Stomach (tissue), 9 donors: ENCODE data around the gene CERKL. TPM values are rescaled to one million over a fixed set of nuclear protein-coding genes. Genes with fewer than 3 reads are reported as not detected.

Source experiments
- DNase-seq, 2 donors: peaks; one replicate each; pipeline versions ENCODE4 v3.0.0 to v3.0.0-alpha.2; 2013 to 2019
- H3K27ac ChIP-seq, 5 donors: fragments of 200-600 bp in 4 of 5; sonication (generic) in 4 of 5; one replicate each; pipeline ENCODE4 v1.5.1; 2013 to 2019; ENCODE audit warnings: mild to moderate bottlenecking in 1 of 5, moderate library complexity in 1 of 5
- H3K27me3 ChIP-seq, 3 donors: fragments of 200-600 bp; sonication (generic); one replicate each; pipeline ENCODE4 v1.5.1; 2017 to 2019; ENCODE audit warnings: mixed run types in 1 of 3
- H3K36me3 ChIP-seq, 4 donors: fragments of 200-600 bp; sonication (generic); 1 replicate in 3 of 4; 2 replicates in 1 of 4; pipeline ENCODE4 v1.5.1; 2016 to 2019
- H3K4me1 ChIP-seq, 4 donors: fragments of 200-600 bp; sonication (generic); one replicate each; pipeline ENCODE4 v1.5.1; 2016 to 2019
- H3K4me3 ChIP-seq, 4 donors: fragments of 200-600 bp; sonication (generic) in 3 of 4; one replicate each; pipeline ENCODE4 v1.5.1; 2016 to 2019; ENCODE audit warnings: mild to moderate bottlenecking in 1 of 4
- H3K9me3 ChIP-seq, 4 donors: fragments of 200-600 bp; sonication (generic); one replicate each; pipeline ENCODE4 v1.5.1; 2016 to 2019
- EP300 ChIP-seq: sonication (generic); formaldehyde crosslinking; IDR thresholded peaks from one replicate; pipeline ENCODE4 v1.6.1; 2017; ENCODE audit warnings: antibody characterized with exemption
- POLR2A ChIP-seq, 4 donors: fragments of 450-650 bp; IDR thresholded peaks; one replicate each; pipeline ENCODE4 v1.6.1; 2016; ENCODE audit warnings: antibody characterized with exemption in 4 of 4, control low read depth in 2 of 4, mild to moderate bottlenecking in 1 of 4, moderate library complexity in 1 of 4
- POLR2AphosphoS5 ChIP-seq, 3 donors: sonication (generic); formaldehyde crosslinking; IDR thresholded peaks; one replicate each; pipeline ENCODE4 v1.6.1; 2016; ENCODE audit warnings: antibody characterized with exemption in 3 of 3
- WGBS, 5 donors: extraction: QIAGEN DNeasy Blood & Tissue Kit in 3 of 5; methylation state at CpG; one replicate each; pipeline versions ENCODE4 v1.1.5 to v1.1.7; 2013 to 2018; 5-methylcytosine and 5-hydroxymethylcytosine counted together
- intact Hi-C: fragments of 100-400 bp; cut with DNase I; formaldehyde crosslinking; loops from one replicate; pipeline ENCODE4 v1.15.1; 2023; ENCODE audit warnings: low total_unique reads
- polyA plus RNA-seq, 3 donors: library from polyadenylated mRNA; stranded (reverse); fragments of 200-250 nt; gene quantifications; one replicate each; pipeline ENCODE4 v1.2.3, GENCODE V29; 2013
- total RNA-seq, 5 donors: library from RNA; depleted of rRNA; stranded (reverse); fragments of >200 nt; gene quantifications; one replicate each; pipeline versions ENCODE4 v1.1.0 to v1.2.3, GENCODE V29; 2014 to 2016
- TF ChIP-seq, protein P1 (sequence below), 7 experiments: fragments of 450-650 bp in 4 of 7; fragments of 200-600 bp in 3 of 7; sonication (generic) in 3 of 7; IDR thresholded peaks; one replicate each; pipeline ENCODE4 v1.5.1; 2016 to 2019; ENCODE audit warnings: antibody characterized with exemption in 7 of 7, control low read depth in 2 of 7, mild to moderate bottlenecking in 1 of 7
- donor health status: healthy with polysubstance abuse.
- donor health status: Bipolar disorder and iron deficiency.
- donor health status: healthy.

CERKL gene
- total and polyA plus RNA-seq, 8 donors = 0.05 to 1.3 (median 0.28) TPM; not detected in 4

- intact Hi-C loops = no loop called here
- DNase-seq = no peak
- Histone ChIP-seq H3K27me3 (peaks cover 0 to 21% (median 4%) of the 10 kb centered on the region in 3 donors), H3K27ac (no peak overlapping the region), H3K36me3 (no peaks in the 10 kb centered on the region), H3K9me3 (no peaks in the 10 kb centered on the region), H3K4me3 (no peak overlapping the region), H3K4me1 (peaks cover 0 to 16% (median 15%) of the 10 kb centered on the region in 4 donors)
- TF ChIP-seq EP300 (no peak), POLR2AphosphoS5 (IDR thresholded peaks at IDR 0.05) (no peak), POLR2A (IDR thresholded peaks at IDR 0.05) (no peak)
- TF ChIP-seq, protein P1, sequence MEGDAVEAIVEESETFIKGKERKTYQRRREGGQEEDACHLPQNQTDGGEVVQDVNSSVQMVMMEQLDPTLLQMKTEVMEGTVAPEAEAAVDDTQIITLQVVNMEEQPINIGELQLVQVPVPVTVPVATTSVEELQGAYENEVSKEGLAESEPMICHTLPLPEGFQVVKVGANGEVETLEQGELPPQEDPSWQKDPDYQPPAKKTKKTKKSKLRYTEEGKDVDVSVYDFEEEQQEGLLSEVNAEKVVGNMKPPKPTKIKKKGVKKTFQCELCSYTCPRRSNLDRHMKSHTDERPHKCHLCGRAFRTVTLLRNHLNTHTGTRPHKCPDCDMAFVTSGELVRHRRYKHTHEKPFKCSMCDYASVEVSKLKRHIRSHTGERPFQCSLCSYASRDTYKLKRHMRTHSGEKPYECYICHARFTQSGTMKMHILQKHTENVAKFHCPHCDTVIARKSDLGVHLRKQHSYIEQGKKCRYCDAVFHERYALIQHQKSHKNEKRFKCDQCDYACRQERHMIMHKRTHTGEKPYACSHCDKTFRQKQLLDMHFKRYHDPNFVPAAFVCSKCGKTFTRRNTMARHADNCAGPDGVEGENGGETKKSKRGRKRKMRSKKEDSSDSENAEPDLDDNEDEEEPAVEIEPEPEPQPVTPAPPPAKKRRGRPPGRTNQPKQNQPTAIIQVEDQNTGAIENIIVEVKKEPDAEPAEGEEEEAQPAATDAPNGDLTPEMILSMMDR (IDR thresholded peaks at IDR 0.05) = no peak
- WGBS, 5 donors = 63 to 79% (median 68%) methylated on average over 7 of the region's 7 CpGs
Measured at GRCh38 chr2:181655519-181655918, 1.4 kb downstream of the CERKL start.

DNA sequence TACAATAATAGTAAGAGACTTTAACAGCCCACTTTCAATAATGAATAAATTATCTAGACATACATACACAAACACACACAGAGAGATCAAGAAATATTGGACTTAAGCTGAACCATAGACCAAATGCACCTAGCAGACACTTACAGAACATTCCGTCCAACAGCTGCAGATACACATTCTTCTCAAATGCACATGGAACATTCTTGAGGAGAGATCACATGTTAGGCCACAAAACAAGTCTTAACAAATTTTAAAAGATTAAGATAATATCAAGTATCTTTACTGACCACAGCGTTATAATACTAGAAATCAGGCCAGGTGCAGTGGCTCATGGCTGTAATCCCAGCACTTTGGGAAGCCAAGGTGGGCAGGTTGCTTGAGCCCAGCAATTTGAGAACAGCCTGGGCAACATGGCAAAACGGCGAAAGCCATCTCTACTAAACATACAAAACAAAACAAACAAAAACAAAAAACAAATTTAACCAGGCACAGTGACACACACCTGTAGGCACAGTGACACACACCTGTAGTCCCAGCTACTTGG, 7.4 kb downstream of the CERKL start:
- Histone ChIP-seq H3K36me3 (no peaks in the 10 kb centered on the region), H3K4me1 (no peaks in the 10 kb centered on the region), H3K27ac (no peak overlapping the region), H3K9me3 (no peaks in the 10 kb centered on the region), H3K4me3 (no peak overlapping the region), H3K27me3 (peaks cover 0 to 5% (median 0%) of the 10 kb centered on the region in 3 donors)
- 88 to 93% (median 90%) methylated on average over 4 of the region's 4 CpGs for whole genome bisulfite sequencing, 5 donors
- DNase-seq = no peak
- TF ChIP-seq POLR2AphosphoS5 (IDR thresholded peaks at IDR 0.05) (no peak), POLR2A (IDR thresholded peaks at IDR 0.05) (no peak), EP300 (no peak)
- TF ChIP-seq, protein P1 (IDR thresholded peaks at IDR 0.05) = no peak
- intact Hi-C loops = no loop called here

GRCh38 chr2:181648478-181649155, 8.3 kb downstream of the CERKL start:
- Histone ChIP-seq H3K4me3 (no peak overlapping the region), H3K36me3 (no peaks in the 10 kb centered on the region), H3K4me1 (no peaks in the 10 kb centered on the region), H3K27me3 (peaks cover 0 to 5% (median 0%) of the 10 kb centered on the region in 3 donors), H3K9me3 (no peaks in the 10 kb centered on the region), H3K27ac (no peak overlapping the region)
- TF ChIP-seq POLR2A (IDR thresholded peaks at IDR 0.05) (no peak), EP300 (no peak), POLR2AphosphoS5 (IDR thresholded peaks at IDR 0.05) (no peak)
- TF ChIP-seq, protein P1 (IDR thresholded peaks at IDR 0.05) = no peak
- intact Hi-C loops = no loop called here
- DNase-seq = no peak
- 72 to 79% (median 75%) methylated on average over 2 of the region's 2 CpGs for WGBS, 5 donors

DNA sequence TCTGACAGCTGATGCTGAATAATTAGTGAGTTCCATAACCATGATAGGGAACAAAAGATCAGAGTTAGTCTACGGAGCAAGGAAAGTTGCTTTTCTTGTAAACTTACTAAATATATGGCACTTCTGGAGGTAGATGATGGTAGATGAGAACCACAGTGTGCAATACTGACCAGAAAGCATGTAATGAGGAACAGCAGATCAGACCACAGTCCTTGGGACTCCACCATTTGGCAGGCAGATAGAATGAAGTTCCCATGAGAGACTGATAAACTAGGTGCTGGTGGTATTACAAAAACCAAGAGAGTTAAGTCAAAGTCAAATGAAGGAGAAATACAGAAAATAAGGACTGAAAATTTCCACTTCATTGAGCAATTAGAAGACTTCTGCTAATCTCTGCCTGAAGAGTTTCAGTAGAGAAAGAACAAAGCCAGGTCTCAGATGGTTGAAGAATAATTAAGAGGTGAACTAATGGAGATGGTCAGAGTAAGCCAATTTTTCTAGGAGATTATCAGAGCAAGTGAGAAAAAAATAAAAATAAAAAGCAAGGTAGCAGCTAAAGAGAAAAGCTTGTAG, 10.4 kb downstream of the CERKL start:
- no peaks in the 10 kb centered on the region for H3K9me3 ChIP-seq
- H3K27ac ChIP-seq = no peak overlapping the region
- peaks cover 0 to 5% (median 0%) of the 10 kb centered on the region in 3 donors for H3K27me3 ChIP-seq
- intact Hi-C loops = no loop called here
- no peaks in the 10 kb centered on the region for H3K36me3 ChIP-seq
- H3K4me3 ChIP-seq = no peak overlapping the region
- no peaks in the 10 kb centered on the region for H3K4me1 ChIP-seq
- no peak for TF ChIP-seq POLR2AphosphoS5 (IDR thresholded peaks at IDR 0.05)
- TF ChIP-seq, protein P1 (IDR thresholded peaks at IDR 0.05) = no peak
- no peak for TF ChIP-seq POLR2A (IDR thresholded peaks at IDR 0.05)
- TF ChIP-seq EP300 = no peak
- WGBS, 5 donors = 68 to 88% (median 74%) methylated on average over 1 of the region's 1 CpG
- DNase-seq = no peak
